ENCODE data around the gene TBC1D23.
"Not testable (repeated sequence)": the region's sequence is repeated elsewhere in the genome, so short reads cannot be mapped to it uniquely, and the experiment has no call there.

The TBC1D23 gene

DNA sequence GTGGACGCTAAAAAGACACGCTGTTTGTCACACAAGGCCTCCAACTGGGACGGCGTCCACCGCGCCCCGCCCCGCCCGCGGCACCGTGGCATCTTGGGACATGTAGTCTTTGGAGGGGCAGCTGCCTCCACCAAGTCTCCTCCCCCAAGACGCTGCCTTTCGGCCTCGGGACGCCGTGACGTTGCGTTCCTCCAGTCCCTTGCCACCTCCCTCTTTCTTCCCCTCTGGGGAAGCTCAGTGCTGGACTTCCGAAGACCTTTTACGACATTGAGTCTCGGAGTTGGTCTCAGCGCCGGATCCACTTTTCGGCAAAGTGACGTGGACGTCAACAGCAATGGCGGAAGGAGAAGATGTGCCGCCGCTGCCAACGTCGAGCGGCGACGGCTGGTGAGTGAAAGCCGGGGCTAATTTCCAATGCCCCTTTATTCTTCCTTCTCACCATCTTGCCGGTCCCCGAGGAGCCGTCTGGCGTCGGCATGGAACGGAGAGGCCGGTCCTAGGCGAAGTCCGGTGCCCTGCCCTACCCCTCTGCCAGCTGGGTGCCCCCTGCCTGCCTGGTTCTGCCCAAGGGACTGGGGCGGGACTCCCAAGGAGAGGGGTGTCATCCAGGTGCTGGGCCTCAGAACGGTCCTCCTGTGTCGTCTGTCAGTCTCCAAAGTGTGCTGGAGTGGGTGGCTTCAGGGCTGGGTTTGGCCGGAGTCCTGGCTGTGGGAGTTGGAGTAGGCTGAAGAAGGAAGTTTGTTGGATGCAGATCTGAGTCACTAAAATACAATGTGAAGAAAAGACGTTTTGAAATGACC lies at the start of gene TBC1D23:
TBC1D23 (plus strand) TSS at position 308 of the 800 bp plus-strand sequence; CDS start at position 335, 27 bp downstream.
- no peaks in the 10 kb centered on the region for H3K9me3 ChIP-seq (ENCODE audit: control insufficient read depth, low read depth, low read length)
- peak within 1 kb of the TSS; percentile 52 for H3K27ac ChIP-seq (ENCODE audit: low read length)
- peak within 1 kb of the TSS; percentile 97 for H3K4me3 ChIP-seq (ENCODE audit: low read length)
- H3K4me1 ChIP-seq (ENCODE audit: control insufficient read depth, low read depth, low read length) = peaks cover 11% of the 10 kb centered on the region
- H3K9ac ChIP-seq (ENCODE audit: low read length) = peak within 1 kb of the TSS; percentile 84
- no peaks in the 10 kb centered on the region for H3K36me3 ChIP-seq (ENCODE audit: control insufficient read depth, low read depth, low read length)
- no peaks in the 10 kb centered on the region for H3K27me3 ChIP-seq (ENCODE audit: control insufficient read depth, insufficient read depth, low read length)

DNA sequence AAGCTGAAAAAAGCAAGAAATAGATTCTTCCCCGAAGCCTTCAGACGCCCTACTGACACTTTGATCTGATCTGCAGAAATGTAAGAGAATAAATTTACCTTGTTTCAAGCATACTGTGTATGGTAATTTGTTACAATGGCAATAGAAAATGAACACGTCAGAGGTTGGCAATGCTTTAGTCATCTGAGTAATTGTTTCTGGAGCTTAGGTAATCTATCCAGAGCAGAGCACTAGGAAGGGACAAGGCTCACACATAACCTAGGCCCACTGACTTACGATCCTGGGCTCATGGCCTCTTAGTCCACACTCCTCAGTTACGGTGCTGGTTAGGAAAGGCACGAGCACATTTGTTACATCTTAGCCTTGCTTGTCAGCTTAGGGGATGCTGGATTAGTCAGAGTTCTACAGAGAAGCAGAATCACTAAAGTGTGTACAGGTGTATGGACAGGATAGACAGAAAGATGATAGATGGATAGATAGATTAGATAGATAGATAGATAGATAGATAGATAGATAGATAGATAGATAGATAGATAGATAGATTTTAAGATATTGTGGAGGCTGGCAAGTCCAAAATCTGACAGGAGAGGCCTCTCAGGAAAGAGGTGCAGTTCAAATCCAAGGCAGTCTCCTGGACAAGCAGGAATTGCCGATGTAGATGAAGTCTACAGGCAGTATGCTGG lies 46.8 kb upstream of the TBC1D23 start:
- Histone ChIP-seq H3K9ac (ENCODE audit: low read length) (no peak overlapping the region), H3K36me3 (ENCODE audit: control insufficient read depth, low read depth, low read length) (no peaks in the 10 kb centered on the region), H3K9me3 (ENCODE audit: control insufficient read depth, low read depth, low read length) (no peaks in the 10 kb centered on the region), H3K4me1 (ENCODE audit: control insufficient read depth, low read depth, low read length) (peaks cover 25% of the 10 kb centered on the region), H3K27ac (ENCODE audit: low read length) (no peak overlapping the region), H3K27me3 (ENCODE audit: control insufficient read depth, insufficient read depth, low read length) (no peaks in the 10 kb centered on the region), H3K4me3 (ENCODE audit: low read length) (no peak overlapping the region)

DNA sequence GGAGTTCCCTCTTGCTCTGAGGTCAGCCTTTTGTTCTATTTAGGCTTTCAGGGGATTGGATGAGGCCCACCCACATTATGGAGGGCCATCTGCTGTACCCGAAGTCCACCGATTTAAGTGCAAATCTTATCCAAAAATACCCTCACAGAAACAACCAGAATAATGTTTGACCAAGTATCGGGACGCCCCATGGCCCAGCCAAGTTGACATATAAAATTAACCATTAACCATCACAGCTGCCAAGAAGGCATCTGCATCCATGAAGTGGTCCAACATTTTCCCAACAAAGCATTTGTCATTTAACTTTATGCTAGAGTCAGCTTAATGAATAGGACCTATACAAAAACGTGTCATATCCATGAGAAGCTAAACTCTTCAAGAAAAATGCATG lies 46.2 kb upstream of the TBC1D23 start:
- H3K27me3 ChIP-seq (ENCODE audit: control insufficient read depth, insufficient read depth, low read length) = no peaks in the 10 kb centered on the region

DNA sequence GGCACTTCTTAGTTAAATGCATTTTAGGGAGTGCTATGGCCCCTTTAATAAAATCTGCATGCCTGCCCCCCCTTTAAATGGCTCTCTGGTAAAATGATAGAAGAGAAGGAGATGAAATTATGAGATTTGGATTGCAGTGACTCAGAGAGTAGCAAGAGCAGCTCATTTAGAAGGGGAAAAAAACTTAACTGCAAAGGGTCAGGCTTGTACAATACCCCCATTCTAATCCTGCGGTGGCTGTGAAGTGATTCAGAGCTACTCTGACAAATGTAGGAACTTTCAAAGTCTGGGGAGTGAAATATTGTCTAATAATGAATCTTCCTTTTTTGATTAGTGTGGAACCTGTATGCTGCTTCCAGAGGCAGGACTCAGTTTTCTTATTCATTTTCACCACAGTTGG lies 44.1 kb upstream of the TBC1D23 start:
- Histone ChIP-seq H3K4me3 (ENCODE audit: low read length) (no peak overlapping the region), H3K9ac (ENCODE audit: low read length) (no peak overlapping the region), H3K9me3 (ENCODE audit: control insufficient read depth, low read depth, low read length) (peaks cover 5% of the 10 kb centered on the region), H3K36me3 (ENCODE audit: control insufficient read depth, low read depth, low read length) (no peaks in the 10 kb centered on the region), H3K27ac (ENCODE audit: low read length) (no peak overlapping the region), H3K4me1 (ENCODE audit: control insufficient read depth, low read depth, low read length) (peaks cover 4% of the 10 kb centered on the region), H3K27me3 (ENCODE audit: control insufficient read depth, insufficient read depth, low read length) (no peaks in the 10 kb centered on the region)

More for the DNA sequence above, 46.2 kb upstream of the TBC1D23 start:
- Histone ChIP-seq H3K9ac (ENCODE audit: low read length) (no peak overlapping the region), H3K9me3 (ENCODE audit: control insufficient read depth, low read depth, low read length) (no peaks in the 10 kb centered on the region), H3K27ac (ENCODE audit: low read length) (no peak overlapping the region), H3K4me1 (ENCODE audit: control insufficient read depth, low read depth, low read length) (peaks cover 25% of the 10 kb centered on the region), H3K4me3 (ENCODE audit: low read length) (no peak overlapping the region), H3K36me3 (ENCODE audit: control insufficient read depth, low read depth, low read length) (no peaks in the 10 kb centered on the region)

DNA sequence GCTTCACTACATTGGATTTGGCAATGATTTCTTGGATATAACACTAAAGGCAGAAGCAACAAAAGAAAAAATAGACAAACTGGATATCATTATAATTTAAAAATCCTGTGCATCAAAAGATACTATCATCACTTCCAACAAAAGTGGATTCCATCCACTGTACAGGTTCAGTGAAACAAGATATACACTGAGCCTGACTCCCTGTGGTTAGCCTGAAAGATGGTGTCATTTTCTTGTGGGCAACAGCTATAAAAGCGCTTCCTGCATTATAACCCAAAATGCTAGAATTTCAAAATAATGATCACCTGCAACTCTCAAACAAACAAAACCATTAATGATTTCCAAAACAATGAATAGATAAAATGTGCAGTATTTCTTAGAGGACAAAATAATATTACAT lies 39.6 kb upstream of the TBC1D23 start:
- Histone ChIP-seq H3K9ac (ENCODE audit: low read length) (no peak overlapping the region), H3K27me3 (ENCODE audit: control insufficient read depth, insufficient read depth, low read length) (no peaks in the 10 kb centered on the region), H3K4me1 (ENCODE audit: control insufficient read depth, low read depth, low read length) (no peaks in the 10 kb centered on the region), H3K36me3 (ENCODE audit: control insufficient read depth, low read depth, low read length) (no peaks in the 10 kb centered on the region), H3K27ac (ENCODE audit: low read length) (no peak overlapping the region), H3K4me3 (ENCODE audit: low read length) (no peak overlapping the region), H3K9me3 (ENCODE audit: control insufficient read depth, low read depth, low read length) (peaks cover 5% of the 10 kb centered on the region)

DNA sequence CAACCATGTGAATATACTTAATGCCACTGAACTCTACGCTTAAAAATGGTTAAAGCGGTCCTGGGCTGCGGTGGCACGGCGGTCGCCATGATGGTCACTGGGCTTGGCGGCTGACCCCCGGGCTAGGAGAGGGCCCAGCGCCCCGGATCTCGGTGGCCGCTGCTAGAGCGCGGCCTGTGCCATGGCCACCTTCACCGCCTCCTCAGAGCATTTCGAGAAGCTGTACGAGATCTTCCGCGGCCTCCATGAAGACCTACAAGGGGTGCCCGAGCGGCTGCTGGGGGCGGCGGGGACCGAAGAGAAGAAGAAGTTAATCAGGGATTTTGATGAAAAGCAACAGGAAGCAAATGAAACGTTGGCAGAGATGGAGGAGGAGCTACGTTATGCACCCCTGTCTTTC lies 35.6 kb upstream of the TBC1D23 start:
- Histone ChIP-seq H3K27me3 (ENCODE audit: control insufficient read depth, insufficient read depth, low read length) (no peaks in the 10 kb centered on the region), H3K4me1 (ENCODE audit: control insufficient read depth, low read depth, low read length) (no peaks in the 10 kb centered on the region), H3K27ac (ENCODE audit: low read length) (no peak overlapping the region), H3K9me3 (ENCODE audit: control insufficient read depth, low read depth, low read length) (peaks cover 5% of the 10 kb centered on the region), H3K9ac (ENCODE audit: low read length) (no peak overlapping the region), H3K4me3 (ENCODE audit: low read length) (no peak overlapping the region), H3K36me3 (ENCODE audit: control insufficient read depth, low read depth, low read length) (no peaks in the 10 kb centered on the region)

DNA sequence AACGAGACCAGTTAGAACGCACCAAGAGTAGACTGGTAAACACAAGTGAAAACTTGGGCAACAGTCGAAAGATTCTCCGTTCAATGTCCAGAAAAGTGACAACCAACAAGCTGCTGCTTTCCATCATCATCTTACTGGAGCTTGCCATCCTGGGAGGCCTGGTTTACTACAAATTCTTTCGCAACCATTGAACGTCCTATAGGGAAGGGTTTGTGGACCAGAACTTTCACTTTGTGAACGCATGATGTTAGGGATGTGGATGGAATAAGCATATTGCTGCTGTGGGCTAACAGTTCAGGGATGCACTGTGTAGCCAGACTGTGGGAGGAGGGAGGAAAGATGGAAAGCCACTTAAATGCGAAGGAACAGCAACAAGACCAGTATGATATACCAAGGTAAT lies 34.9 kb upstream of the TBC1D23 start:
- Histone ChIP-seq H3K27ac (ENCODE audit: low read length) (no peak overlapping the region), H3K36me3 (ENCODE audit: control insufficient read depth, low read depth, low read length) (no peaks in the 10 kb centered on the region), H3K27me3 (ENCODE audit: control insufficient read depth, insufficient read depth, low read length) (no peaks in the 10 kb centered on the region), H3K9me3 (ENCODE audit: control insufficient read depth, low read depth, low read length) (peaks cover 2% of the 10 kb centered on the region), H3K4me1 (ENCODE audit: control insufficient read depth, low read depth, low read length) (no peaks in the 10 kb centered on the region), H3K9ac (ENCODE audit: low read length) (no peak overlapping the region), H3K4me3 (ENCODE audit: low read length) (no peak overlapping the region)

DNA sequence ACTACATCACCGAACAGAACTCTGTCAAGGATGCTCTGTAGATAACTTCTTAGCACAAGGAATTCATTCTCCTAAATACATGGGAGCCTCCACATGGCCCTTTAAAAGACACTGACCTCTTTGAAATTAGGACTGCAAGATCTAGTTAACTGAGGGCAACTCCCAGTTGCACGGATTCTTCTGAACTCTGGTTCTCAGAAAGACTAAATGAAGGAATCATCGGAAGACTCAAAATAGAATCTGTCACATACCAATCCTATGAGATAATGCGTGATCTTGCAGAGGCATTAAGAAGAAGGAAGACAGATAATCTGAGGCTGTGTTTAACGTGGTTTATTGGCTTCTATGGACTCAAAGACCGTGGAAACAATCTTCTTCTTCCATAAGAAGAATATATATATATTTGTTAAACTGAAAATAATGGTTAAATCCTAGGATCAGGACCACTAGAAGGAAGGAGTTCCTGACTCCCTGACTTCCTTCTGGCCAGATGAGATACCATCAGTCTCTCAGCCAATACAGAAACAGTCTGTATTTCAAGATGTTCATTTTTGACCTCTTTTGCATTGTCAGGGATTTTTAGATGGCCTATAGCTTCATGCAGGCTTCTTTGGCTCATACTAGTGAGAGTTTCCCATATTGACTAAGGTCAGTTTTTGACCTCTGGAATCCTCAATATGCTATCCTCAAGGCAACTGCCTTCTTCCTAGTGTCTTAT lies 33.9 kb upstream of the TBC1D23 start:
- Histone ChIP-seq H3K36me3 (ENCODE audit: control insufficient read depth, low read depth, low read length) (no peaks in the 10 kb centered on the region), H3K4me1 (ENCODE audit: control insufficient read depth, low read depth, low read length) (no peaks in the 10 kb centered on the region), H3K9me3 (ENCODE audit: control insufficient read depth, low read depth, low read length) (no peaks in the 10 kb centered on the region), H3K9ac (ENCODE audit: low read length) (no peak overlapping the region), H3K27me3 (ENCODE audit: control insufficient read depth, insufficient read depth, low read length) (no peaks in the 10 kb centered on the region), H3K27ac (ENCODE audit: low read length) (no peak overlapping the region), H3K4me3 (ENCODE audit: low read length) (no peak overlapping the region)

DNA sequence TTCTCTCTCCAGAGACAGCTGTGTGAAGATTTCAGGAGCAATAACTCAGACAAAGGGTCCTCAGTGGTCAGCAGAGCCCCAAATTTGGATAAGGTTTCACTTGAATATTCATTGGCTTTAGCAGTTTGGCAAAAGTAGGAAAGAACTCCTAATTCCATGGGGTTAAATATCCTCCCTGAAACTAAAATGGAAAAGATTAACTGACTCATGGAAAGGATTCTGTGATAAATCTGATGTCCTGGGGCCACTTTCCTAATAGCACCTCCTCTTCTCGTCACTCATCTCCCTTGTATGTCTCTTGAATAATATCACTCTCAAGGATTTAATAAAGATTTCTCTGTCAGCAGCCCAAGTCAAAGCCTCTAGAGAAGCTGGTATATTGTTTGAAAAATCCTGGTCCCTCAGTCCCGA lies 33.3 kb upstream of the TBC1D23 start:
- no peaks in the 10 kb centered on the region for H3K9me3 ChIP-seq (ENCODE audit: control insufficient read depth, low read depth, low read length)
- H3K27ac ChIP-seq (ENCODE audit: low read length) = no peak overlapping the region
- no peak overlapping the region for H3K9ac ChIP-seq (ENCODE audit: low read length)
- no peaks in the 10 kb centered on the region for H3K36me3 ChIP-seq (ENCODE audit: control insufficient read depth, low read depth, low read length)
- no peaks in the 10 kb centered on the region for H3K27me3 ChIP-seq (ENCODE audit: control insufficient read depth, insufficient read depth, low read length)
- H3K4me3 ChIP-seq (ENCODE audit: low read length) = no peak overlapping the region
- peaks cover 3% of the 10 kb centered on the region for H3K4me1 ChIP-seq (ENCODE audit: control insufficient read depth, low read depth, low read length)

DNA sequence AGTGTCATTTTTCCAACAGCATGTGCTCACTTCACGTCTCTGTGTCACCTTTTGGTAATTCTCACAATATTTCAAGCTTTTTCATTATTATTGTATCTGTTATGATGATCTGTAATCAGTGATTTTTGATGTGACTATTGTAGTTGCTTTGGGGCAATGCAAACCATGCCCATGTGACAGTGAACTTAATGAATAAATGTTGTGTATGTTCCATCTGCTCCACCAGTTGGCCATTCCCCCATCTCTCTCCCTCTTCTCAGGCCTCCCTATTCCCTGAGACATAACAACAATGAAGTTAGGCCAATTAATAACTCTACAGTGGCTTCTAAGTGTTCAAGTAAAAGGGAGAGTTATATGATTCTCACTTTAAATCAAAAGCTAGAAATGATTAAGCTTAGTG lies 32.5 kb upstream of the TBC1D23 start:
- Histone ChIP-seq H3K27me3 (ENCODE audit: control insufficient read depth, insufficient read depth, low read length) (no peaks in the 10 kb centered on the region), H3K27ac (ENCODE audit: low read length) (no peak overlapping the region), H3K4me3 (ENCODE audit: low read length) (no peak overlapping the region), H3K4me1 (ENCODE audit: control insufficient read depth, low read depth, low read length) (peaks cover 10% of the 10 kb centered on the region), H3K9ac (ENCODE audit: low read length) (no peak overlapping the region), H3K9me3 (ENCODE audit: control insufficient read depth, low read depth, low read length) (no peaks in the 10 kb centered on the region), H3K36me3 (ENCODE audit: control insufficient read depth, low read depth, low read length) (no peaks in the 10 kb centered on the region)

DNA sequence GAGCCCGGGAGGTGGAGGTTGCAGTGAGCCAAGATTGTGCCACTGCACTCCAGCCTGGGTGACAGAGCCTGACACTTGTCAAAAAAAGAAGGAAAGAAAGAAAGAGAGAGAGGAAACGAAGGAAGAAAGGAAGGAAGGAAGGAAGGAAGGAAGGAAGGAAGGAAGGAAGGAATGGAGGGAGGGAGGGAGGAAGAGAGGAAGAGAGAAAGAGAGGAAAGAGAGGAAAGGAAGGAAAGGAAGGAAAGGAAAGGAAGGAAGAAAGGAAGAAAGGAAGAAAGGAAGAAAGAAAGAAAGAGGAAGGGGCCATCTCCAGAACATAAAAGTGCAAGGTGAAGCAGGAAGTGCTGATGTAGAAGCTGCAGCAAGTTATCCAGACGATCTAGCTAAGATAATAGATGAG lies 31.6 kb upstream of the TBC1D23 start:
- not testable (repeated sequence) for H3K36me3 ChIP-seq (ENCODE audit: control insufficient read depth, low read depth, low read length); H3K9ac ChIP-seq (ENCODE audit: low read length); H3K27ac ChIP-seq (ENCODE audit: low read length); H3K27me3 ChIP-seq (ENCODE audit: control insufficient read depth, insufficient read depth, low read length); H3K4me3 ChIP-seq (ENCODE audit: low read length); H3K4me1 ChIP-seq (ENCODE audit: control insufficient read depth, low read depth, low read length); H3K9me3 ChIP-seq (ENCODE audit: control insufficient read depth, low read depth, low read length)

Data from iPS-18a (cell line).